ENCODE results near the gene FAM210A. TPM values are rescaled to one million over a fixed set of nuclear protein-coding genes. Genes with fewer than 3 reads are reported as not detected.

Gene FAM210A
- total and polyA plus RNA-seq, 2 experiments from 2014 or later: 17.2 to 17.9 TPM

- Histone ChIP-seq H3K36me3 (ENCODE audit: insufficient read depth) (no peaks in the 10 kb centered on the region), H3K27ac (ENCODE audit: low read depth) (no peak overlapping the region), H3K4me3 (no peak overlapping the region), H3K4me1 (ENCODE audit: insufficient read depth) (no peaks in the 10 kb centered on the region), H3F3A (replicated peaks; ENCODE audit: low read depth) (no peaks in the 10 kb centered on the region), H3K79me2 (replicated peaks; ENCODE audit: insufficient read depth) (no peaks in the 10 kb centered on the region), H3K9me2 (ENCODE audit: insufficient read depth) (no peaks in the 10 kb centered on the region), H3K4me2 (no peak overlapping the region), H2AFZ (no peak overlapping the region), H3K27me3 (ENCODE audit: insufficient read depth) (no peaks in the 10 kb centered on the region), H4K20me1 (replicated peaks; ENCODE audit: insufficient read depth) (no peaks in the 10 kb centered on the region)
- TF ChIP-seq CTCF (conservative IDR thresholded peaks at IDR 0.05; ENCODE audit: low read depth in 2 of 2): no peak
- no peak for TF ChIP-seq CREB1 (CRISPR knock-in tag; IDR thresholded peaks at IDR 0.05; ENCODE audit: low read depth)
- TF ChIP-seq NANOG (IDR thresholded peaks at IDR 0.05; ENCODE audit: borderline replicate concordance): no peak
- TF ChIP-seq ZNF331 (CRISPR knock-in tag; IDR thresholded peaks at IDR 0.05; ENCODE audit: low read depth): no peak
- no peak for TF ChIP-seq EZH2phosphoT487 (IDR thresholded peaks at IDR 0.05; ENCODE audit: unreplicated experiment)
- no peak for TF ChIP-seq ETS1 (IDR thresholded peaks at IDR 0.05)
- no peak for TF ChIP-seq STAT1 (IDR thresholded peaks at IDR 0.05; ENCODE audit: unreplicated experiment)
- Mint-ChIP-seq H3K27ac (no peak overlapping the region), H3K4me1 (peaks cover 5% of the 10 kb centered on the region; the same call in 1 of the 3 replicates), H3K27me3 (ENCODE audit: insufficient read depth, low read depth, poor library complexity) (peaks cover 5% of the 10 kb centered on the region), H3K9me3 (no peaks in the 10 kb centered on the region; the same call in 2 of the 3 replicates), H3K4me3 (no peak overlapping the region), H3K36me3 (ENCODE audit: low read depth) (no peaks in the 10 kb centered on the region)
- ATAC-seq (no peak), DNase-seq (ENCODE audit: low spot score) (no peak)
Observed at GRCh38 chr18:13620206-13620672, 106.1 kb downstream of the FAM210A start.

GRCh38 chr18:13619505-13620205 lies 106.7 kb downstream of the FAM210A start:
- Histone ChIP-seq H3K27me3 (ENCODE audit: insufficient read depth) (no peaks in the 10 kb centered on the region), H3K4me1 (ENCODE audit: insufficient read depth) (no peaks in the 10 kb centered on the region), H3K4me3 (no peak overlapping the region), H2AFZ (no peak overlapping the region), H3K36me3 (ENCODE audit: insufficient read depth) (no peaks in the 10 kb centered on the region), H3K79me2 (replicated peaks; ENCODE audit: insufficient read depth) (no peaks in the 10 kb centered on the region), H3K4me2 (no peak overlapping the region), H3K9me2 (ENCODE audit: insufficient read depth) (no peaks in the 10 kb centered on the region), H3K27ac (ENCODE audit: low read depth) (no peak overlapping the region), H4K20me1 (replicated peaks; ENCODE audit: insufficient read depth) (no peaks in the 10 kb centered on the region), H3F3A (replicated peaks; ENCODE audit: low read depth) (no peaks in the 10 kb centered on the region)
- no peaks in the 10 kb centered on the region; the same call in 2 of the 3 replicates for H3K9me3 Mint-ChIP-seq
- no peak for DNase-seq (ENCODE audit: low spot score)
- H3K27me3 Mint-ChIP-seq (ENCODE audit: insufficient read depth, low read depth, poor library complexity): peaks cover 5% of the 10 kb centered on the region
- no peak for TF ChIP-seq STAT1 (IDR thresholded peaks at IDR 0.05; ENCODE audit: unreplicated experiment)
- no peak for TF ChIP-seq ETS1 (IDR thresholded peaks at IDR 0.05)
- TF ChIP-seq CTCF (conservative IDR thresholded peaks at IDR 0.05; ENCODE audit: low read depth in 2 of 2): no peak; a peak in 1 of 4 replicates
- TF ChIP-seq CREB1 (CRISPR knock-in tag; IDR thresholded peaks at IDR 0.05; ENCODE audit: low read depth): no peak
- H3K27ac Mint-ChIP-seq: no peak overlapping the region
- ATAC-seq: peak; percentile 31; the same call in 2 of the 3 replicates
- no peaks in the 10 kb centered on the region for H3K36me3 Mint-ChIP-seq (ENCODE audit: low read depth)
- H3K4me1 Mint-ChIP-seq: peaks cover 5% of the 10 kb centered on the region; the same call in 1 of the 3 replicates
- no peak overlapping the region for H3K4me3 Mint-ChIP-seq

Data from GM23338 (cell line).